ENCODE data around the gene CHST12.
"Not testable (repeated sequence)": the region's sequence is repeated elsewhere in the genome, so short reads cannot be mapped to it uniquely, and the experiment has no call there.

CHST12 gene

GRCh38 chr7:2384354-2385243 is 18.8 kb upstream of the CHST12 start:
- H3K4me3 ChIP-seq (replicated peaks; ENCODE audit: low read depth, low read length) = no peak overlapping the region
- no peak for DNase-seq (ENCODE audit: low read depth)
- no peak for TF ChIP-seq CTCF (IDR thresholded peaks at IDR 0.05; ENCODE audit: low read length, missing control alignments)

GRCh38 chr7:2386122-2386521 is 17.3 kb upstream of the CHST12 start:
- H3K4me3 ChIP-seq (replicated peaks; ENCODE audit: low read depth, low read length); DNase-seq (ENCODE audit: low read depth): not testable (repeated sequence)

GRCh38 chr7:2386964-2387669 is 16.3 kb upstream of the CHST12 start:
- DNase-seq (ENCODE audit: low read depth) = no peak
- H3K4me3 ChIP-seq (replicated peaks; ENCODE audit: low read depth, low read length) = no peak overlapping the region
- TF ChIP-seq CTCF (IDR thresholded peaks at IDR 0.05; ENCODE audit: low read length, missing control alignments) = no peak

GRCh38 chr7:2387897-2388636 is 15.3 kb upstream of the CHST12 start:
- DNase-seq (ENCODE audit: low read depth) = no peak
- no peak for TF ChIP-seq CTCF (IDR thresholded peaks at IDR 0.05; ENCODE audit: low read length, missing control alignments)
- no peak overlapping the region for H3K4me3 ChIP-seq (replicated peaks; ENCODE audit: low read depth, low read length)

- DNase-seq (ENCODE audit: low read depth) = no peak
- TF ChIP-seq CTCF (IDR thresholded peaks at IDR 0.05; ENCODE audit: low read length, missing control alignments) = no peak
- no peak overlapping the region for H3K4me3 ChIP-seq (replicated peaks; ENCODE audit: low read depth, low read length)
These were observed 14.8 kb upstream of the CHST12 start for GRCh38 chr7:2388637-2388954.

- peak; percentile 22 for DNase-seq (ENCODE audit: low read depth)
- not testable (repeated sequence) for H3K4me3 ChIP-seq (replicated peaks; ENCODE audit: low read depth, low read length)
These were observed 13.2 kb upstream of the CHST12 start for GRCh38 chr7:2390020-2390816.

- no peak for TF ChIP-seq CTCF (IDR thresholded peaks at IDR 0.05; ENCODE audit: low read length, missing control alignments)
- DNase-seq (ENCODE audit: low read depth) = no peak
- H3K4me3 ChIP-seq (replicated peaks; ENCODE audit: low read depth, low read length) = no peak overlapping the region
These were observed 9.7 kb upstream of the CHST12 start for GRCh38 chr7:2393706-2394105.

All from fibroblast of pulmonary artery (primary cell).